Kidney (tissue), 14 donors: Measurements from ENCODE around the gene PPP1R11. TPM values are rescaled to one million over a fixed set of nuclear protein-coding genes. Genes with fewer than 3 reads are reported as not detected.

Experiments
- DNase-seq, 5 donors: peaks; one replicate each; pipeline ENCODE4 v3.0.0-alpha.2; 2013 to 2020
- FAIRE-seq: peaks from 2 replicates; lab custom pipeline; 2012; peaks lifted over from hg19 to GRCh38; lab: Jason Lieb, UNC
- H3K27ac ChIP-seq, 2 donors: one replicate each; pipeline ENCODE4 v1.7.0; 2013; ENCODE audit warnings: low read depth in 2 of 2, low read length in 2 of 2, inconsistent platforms in 1 of 2
- H3K27me3 ChIP-seq: one replicate; pipeline ENCODE4 v1.7.1; 2013; ENCODE audit warnings: low read length, inconsistent platforms; ENCODE audit not compliant: control insufficient read depth, insufficient read depth
- H3K36me3 ChIP-seq, 3 donors: one replicate each; pipeline versions ENCODE4 v1.7.0 to v1.7.1; 2013; ENCODE audit warnings: low read length in 3 of 3, control low read depth in 1 of 3, inconsistent platforms in 1 of 3; ENCODE audit not compliant: insufficient read depth in 3 of 3, control insufficient read depth in 2 of 3
- H3K4me1 ChIP-seq, 3 donors: one replicate each; pipeline versions ENCODE4 v1.7.0 to v1.7.1; 2013; ENCODE audit warnings: low read length in 3 of 3, inconsistent platforms in 1 of 3, low read depth in 1 of 3; ENCODE audit not compliant: control insufficient read depth in 2 of 3, insufficient read depth in 2 of 3
- H3K4me3 ChIP-seq, 3 donors: one replicate each; pipeline versions ENCODE4 v1.7.0 to v1.8.1; 2013; ENCODE audit warnings: low read length in 3 of 3, control low read depth in 1 of 3, inconsistent platforms in 1 of 3
- H3K9ac ChIP-seq, 3 donors: one replicate each; pipeline versions ENCODE4 v1.7.0 to v1.7.1; 2013; ENCODE audit warnings: low read length in 3 of 3, control low read depth in 1 of 3, inconsistent platforms in 1 of 3
- H3K9me3 ChIP-seq, 3 donors: one replicate each; pipeline versions ENCODE4 v1.7.0 to v1.7.1; 2013; ENCODE audit warnings: low read length in 3 of 3, control low read depth in 1 of 3, inconsistent platforms in 1 of 3; ENCODE audit not compliant: control insufficient read depth in 2 of 3, insufficient read depth in 1 of 3
- intact Hi-C: fragments of 100-400 bp; cut with DNase I; formaldehyde crosslinking; loops from one replicate; pipeline ENCODE4 v1.11.1; 2022
- polyA plus RNA-seq: library from polyadenylated mRNA; stranded (reverse); fragments of 350-450 nt; fragmentation: Illumina TruSeq; extraction: RNeasy Lipid Tissue Mini Kit (QIAGEN cat#74804); gene quantifications from one replicate; pipeline ENCODE4 v1.2.3, GENCODE V29; 2014; ENCODE audit warnings: low read depth, low replicate concordance; ENCODE audit not compliant: insufficient read depth
- total RNA-seq: library from RNA; stranded (reverse); fragmentation: NEBNext Ultra II Directional; extraction: Animal tissue kit (Norgen Biotek cat#: 25700); gene quantifications from one replicate; pipeline ENCODE4 v1.2.1, GENCODE V29; 2021
- TF ChIP-seq, protein P1 (sequence below): IDR thresholded peaks from 3 replicates; pipeline ENCODE4 v1.5.1; 2012; ENCODE audit warnings: mild to moderate bottlenecking, moderate library complexity, borderline replicate concordance; ENCODE audit not compliant: insufficient read depth; ENCODE audit errors: extremely low read depth
- donor health status: control.
- donor health status: control.
- donor health status: control.
- donor health status: control.
- donor health status: control.
- donor health status: DM: yes; HTN: yes; CAD: no.
- donor health status: Normal renal cell carcinoma (clear cell type).

Gene PPP1R11
- total and polyA plus RNA-seq, 2 donors from 2014 or later = 71.6 to 78.3 TPM

DNA sequence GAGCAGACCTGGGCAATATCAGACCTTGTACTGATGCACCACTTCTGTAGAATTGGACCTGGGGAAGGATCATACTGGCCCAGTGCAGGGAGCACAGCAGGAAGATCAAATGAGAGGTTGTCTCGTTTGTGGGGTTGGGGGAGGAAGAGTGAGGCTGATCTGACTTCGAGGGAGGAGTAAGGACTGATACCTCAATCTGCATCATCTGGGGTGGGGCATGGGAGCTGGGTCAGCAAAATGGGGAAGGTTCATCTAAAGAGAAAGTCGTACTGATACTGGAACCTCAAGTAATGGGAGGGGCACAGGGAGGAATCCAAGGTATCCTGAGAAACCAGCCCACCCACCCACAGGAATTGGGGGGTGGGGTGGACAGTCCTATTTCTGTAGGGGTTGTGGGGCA, 4.9 kb downstream of the PPP1R11 start:
- FAIRE-seq = no peak
- no peak overlapping the region for H3K27ac ChIP-seq
- peaks cover 0 to 5% (median 0%) of the 10 kb centered on the region in 3 donors for H3K36me3 ChIP-seq
- TF ChIP-seq, protein P1, sequence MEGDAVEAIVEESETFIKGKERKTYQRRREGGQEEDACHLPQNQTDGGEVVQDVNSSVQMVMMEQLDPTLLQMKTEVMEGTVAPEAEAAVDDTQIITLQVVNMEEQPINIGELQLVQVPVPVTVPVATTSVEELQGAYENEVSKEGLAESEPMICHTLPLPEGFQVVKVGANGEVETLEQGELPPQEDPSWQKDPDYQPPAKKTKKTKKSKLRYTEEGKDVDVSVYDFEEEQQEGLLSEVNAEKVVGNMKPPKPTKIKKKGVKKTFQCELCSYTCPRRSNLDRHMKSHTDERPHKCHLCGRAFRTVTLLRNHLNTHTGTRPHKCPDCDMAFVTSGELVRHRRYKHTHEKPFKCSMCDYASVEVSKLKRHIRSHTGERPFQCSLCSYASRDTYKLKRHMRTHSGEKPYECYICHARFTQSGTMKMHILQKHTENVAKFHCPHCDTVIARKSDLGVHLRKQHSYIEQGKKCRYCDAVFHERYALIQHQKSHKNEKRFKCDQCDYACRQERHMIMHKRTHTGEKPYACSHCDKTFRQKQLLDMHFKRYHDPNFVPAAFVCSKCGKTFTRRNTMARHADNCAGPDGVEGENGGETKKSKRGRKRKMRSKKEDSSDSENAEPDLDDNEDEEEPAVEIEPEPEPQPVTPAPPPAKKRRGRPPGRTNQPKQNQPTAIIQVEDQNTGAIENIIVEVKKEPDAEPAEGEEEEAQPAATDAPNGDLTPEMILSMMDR = no peak
- no peak for DNase-seq
- no peak overlapping the region for H3K9ac ChIP-seq
- no peak overlapping the region for H3K4me3 ChIP-seq
- H3K4me1 ChIP-seq = peaks cover 0 to 10% (median 3%) of the 10 kb centered on the region in 3 donors
- H3K27me3 ChIP-seq = peaks cover 35% of the 10 kb centered on the region
- no peaks in the 10 kb centered on the region for H3K9me3 ChIP-seq
- intact Hi-C loops = no loop called here

DNA sequence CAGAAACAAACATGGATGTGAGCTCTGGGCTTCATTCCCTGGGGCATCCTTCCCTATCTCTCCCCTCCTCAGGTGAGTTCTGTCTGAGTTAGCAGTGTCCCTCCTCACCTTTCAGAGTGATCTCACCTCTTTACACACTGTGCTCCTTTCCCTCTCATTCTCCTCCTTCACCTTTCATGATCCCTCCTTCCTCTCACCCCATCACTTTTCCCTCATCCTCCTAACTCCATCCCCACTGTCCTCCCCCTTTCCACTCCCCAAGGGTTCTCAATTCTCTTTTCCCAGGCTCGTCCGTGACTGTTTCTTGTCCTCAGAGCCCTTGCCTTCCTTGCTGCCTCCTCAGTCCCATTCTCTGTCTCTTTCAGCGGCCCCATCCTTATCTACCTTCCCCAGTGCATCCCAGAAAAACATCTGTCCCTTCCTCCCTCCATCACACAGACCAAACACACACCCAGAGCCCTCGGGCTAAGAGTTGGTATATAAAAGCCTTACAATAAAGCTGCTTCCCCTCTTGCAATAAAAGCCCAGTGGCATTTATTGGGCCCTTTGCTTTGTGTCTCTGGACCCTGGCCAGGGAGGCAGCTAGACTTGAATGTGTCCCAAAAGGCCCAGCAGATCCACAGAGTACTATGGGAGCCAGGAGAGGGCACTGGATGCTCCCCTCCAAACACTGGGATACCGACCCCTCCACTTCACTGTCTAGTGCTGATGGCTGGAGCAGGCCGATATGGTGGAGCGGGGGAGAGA, 6.7 kb downstream of the PPP1R11 start:
- Histone ChIP-seq H3K9ac (no peak overlapping the region), H3K36me3 (peaks cover 0 to 5% (median 0%) of the 10 kb centered on the region in 3 donors), H3K4me3 (no peak overlapping the region), H3K27ac (no peak overlapping the region), H3K4me1 (peaks cover 0 to 8% (median 3%) of the 10 kb centered on the region in 3 donors), H3K9me3 (no peaks in the 10 kb centered on the region), H3K27me3 (peaks cover 51% of the 10 kb centered on the region)
- DNase-seq (no peak), FAIRE-seq (no peak)
- TF ChIP-seq, protein P1 = no peak
- intact Hi-C loops = no loop called here

DNA sequence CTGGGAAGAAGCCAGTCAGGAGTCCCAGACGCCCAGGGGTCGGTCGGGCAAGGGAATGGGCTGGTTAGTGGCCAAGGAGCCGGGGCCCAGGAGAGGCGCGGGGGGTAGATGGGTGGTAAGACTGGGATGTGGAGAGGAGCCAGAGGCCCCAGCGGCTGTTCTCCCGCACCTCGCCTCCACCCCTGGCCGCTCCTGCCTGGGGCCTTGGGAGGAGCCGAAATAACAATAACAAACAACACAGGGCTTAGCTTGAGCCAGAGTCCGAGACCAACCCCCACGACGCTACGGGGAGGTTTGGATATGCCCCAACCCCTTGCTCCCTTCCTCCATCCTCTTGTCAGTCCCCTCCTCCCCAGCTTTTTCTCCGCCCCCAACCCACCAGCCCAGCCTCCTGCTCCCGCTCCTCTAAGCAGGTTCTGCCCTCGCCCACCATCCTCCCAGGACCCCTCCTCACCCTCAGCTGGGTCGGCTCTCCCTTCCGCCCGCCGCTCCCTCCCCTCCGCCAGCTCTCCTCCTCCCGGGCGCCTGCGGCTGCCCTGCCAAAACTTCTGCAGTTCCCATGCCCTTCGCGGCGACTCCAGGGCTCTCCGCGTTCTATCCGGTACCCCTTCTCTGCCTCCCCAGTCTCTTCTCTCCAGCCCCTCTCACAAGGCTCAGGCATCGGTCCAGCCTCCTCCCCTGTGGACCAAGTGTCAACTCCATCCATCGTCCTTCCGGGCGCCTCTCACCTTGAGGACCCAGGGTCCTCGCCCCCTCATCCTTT, 7.5 kb downstream of the PPP1R11 start:
- peaks cover 57% of the 10 kb centered on the region for H3K27me3 ChIP-seq
- peak in 4 of 5 donors; percentile 22 to 72 (median 44) for DNase-seq
- peaks cover 0 to under 1% (median 0%) of the 10 kb centered on the region in 3 donors for H3K36me3 ChIP-seq
- no peak for FAIRE-seq
- TF ChIP-seq, protein P1 = no peak
- no peak overlapping the region for H3K27ac ChIP-seq
- H3K4me1 ChIP-seq = peaks cover 0 to 8% (median 3%) of the 10 kb centered on the region in 3 donors
- intact Hi-C loops = no loop called here
- H3K4me3 ChIP-seq = peak overlapping the region in 1 of 3 donors; percentile 21
- no peak overlapping the region for H3K9ac ChIP-seq
- no peaks in the 10 kb centered on the region for H3K9me3 ChIP-seq
